Kidney (tissue), 14 donors: ENCODE results near the gene LRRC1. TPM values are rescaled to one million over a fixed set of nuclear protein-coding genes. Genes with fewer than 3 reads are reported as not detected.
A peak's percentile ranks its signal among the peaks of the same experiment; 100 is the strongest.

Experiments used
- DNase-seq, 5 donors: peaks; one replicate each; pipeline ENCODE4 v3.0.0-alpha.2; 2013 to 2020
- FAIRE-seq: peaks from 2 replicates; lab custom pipeline; 2012; peaks lifted over from hg19 to GRCh38; lab: Jason Lieb, UNC
- H3K27ac ChIP-seq, 2 donors: one replicate each; pipeline ENCODE4 v1.7.0; 2013; ENCODE audit warnings: low read depth in 2 of 2, low read length in 2 of 2, inconsistent platforms in 1 of 2
- H3K27me3 ChIP-seq: one replicate; pipeline ENCODE4 v1.7.1; 2013; ENCODE audit warnings: low read length, inconsistent platforms; ENCODE audit not compliant: control insufficient read depth, insufficient read depth
- H3K36me3 ChIP-seq, 3 donors: one replicate each; pipeline versions ENCODE4 v1.7.0 to v1.7.1; 2013; ENCODE audit warnings: low read length in 3 of 3, control low read depth in 1 of 3, inconsistent platforms in 1 of 3; ENCODE audit not compliant: insufficient read depth in 3 of 3, control insufficient read depth in 2 of 3
- H3K4me1 ChIP-seq, 3 donors: one replicate each; pipeline versions ENCODE4 v1.7.0 to v1.7.1; 2013; ENCODE audit warnings: low read length in 3 of 3, inconsistent platforms in 1 of 3, low read depth in 1 of 3; ENCODE audit not compliant: control insufficient read depth in 2 of 3, insufficient read depth in 2 of 3
- H3K4me3 ChIP-seq, 3 donors: one replicate each; pipeline versions ENCODE4 v1.7.0 to v1.8.1; 2013; ENCODE audit warnings: low read length in 3 of 3, control low read depth in 1 of 3, inconsistent platforms in 1 of 3
- H3K9ac ChIP-seq, 3 donors: one replicate each; pipeline versions ENCODE4 v1.7.0 to v1.7.1; 2013; ENCODE audit warnings: low read length in 3 of 3, control low read depth in 1 of 3, inconsistent platforms in 1 of 3
- H3K9me3 ChIP-seq, 3 donors: one replicate each; pipeline versions ENCODE4 v1.7.0 to v1.7.1; 2013; ENCODE audit warnings: low read length in 3 of 3, control low read depth in 1 of 3, inconsistent platforms in 1 of 3; ENCODE audit not compliant: control insufficient read depth in 2 of 3, insufficient read depth in 1 of 3
- intact Hi-C: fragments of 100-400 bp; cut with DNase I; formaldehyde crosslinking; loops from one replicate; pipeline ENCODE4 v1.11.1; 2022
- polyA plus RNA-seq: library from polyadenylated mRNA; stranded (reverse); fragments of 350-450 nt; fragmentation: Illumina TruSeq; extraction: RNeasy Lipid Tissue Mini Kit (QIAGEN cat#74804); gene quantifications from one replicate; pipeline ENCODE4 v1.2.3, GENCODE V29; 2014; ENCODE audit warnings: low read depth, low replicate concordance; ENCODE audit not compliant: insufficient read depth
- total RNA-seq: library from RNA; stranded (reverse); fragmentation: NEBNext Ultra II Directional; extraction: Animal tissue kit (Norgen Biotek cat#: 25700); gene quantifications from one replicate; pipeline ENCODE4 v1.2.1, GENCODE V29; 2021
- TF ChIP-seq, protein P1 (sequence below): IDR thresholded peaks from 3 replicates; pipeline ENCODE4 v1.5.1; 2012; ENCODE audit warnings: mild to moderate bottlenecking, moderate library complexity, borderline replicate concordance; ENCODE audit not compliant: insufficient read depth; ENCODE audit errors: extremely low read depth
- donor health status: control.
- donor health status: control.
- donor health status: control.
- donor health status: control.
- donor health status: control.
- donor health status: DM: yes; HTN: yes; CAD: no.
- donor health status: Normal renal cell carcinoma (clear cell type).

The LRRC1 gene
- total and polyA plus RNA-seq, 2 donors from 2014 or later = 7.8 to 12.6 TPM

DNA sequence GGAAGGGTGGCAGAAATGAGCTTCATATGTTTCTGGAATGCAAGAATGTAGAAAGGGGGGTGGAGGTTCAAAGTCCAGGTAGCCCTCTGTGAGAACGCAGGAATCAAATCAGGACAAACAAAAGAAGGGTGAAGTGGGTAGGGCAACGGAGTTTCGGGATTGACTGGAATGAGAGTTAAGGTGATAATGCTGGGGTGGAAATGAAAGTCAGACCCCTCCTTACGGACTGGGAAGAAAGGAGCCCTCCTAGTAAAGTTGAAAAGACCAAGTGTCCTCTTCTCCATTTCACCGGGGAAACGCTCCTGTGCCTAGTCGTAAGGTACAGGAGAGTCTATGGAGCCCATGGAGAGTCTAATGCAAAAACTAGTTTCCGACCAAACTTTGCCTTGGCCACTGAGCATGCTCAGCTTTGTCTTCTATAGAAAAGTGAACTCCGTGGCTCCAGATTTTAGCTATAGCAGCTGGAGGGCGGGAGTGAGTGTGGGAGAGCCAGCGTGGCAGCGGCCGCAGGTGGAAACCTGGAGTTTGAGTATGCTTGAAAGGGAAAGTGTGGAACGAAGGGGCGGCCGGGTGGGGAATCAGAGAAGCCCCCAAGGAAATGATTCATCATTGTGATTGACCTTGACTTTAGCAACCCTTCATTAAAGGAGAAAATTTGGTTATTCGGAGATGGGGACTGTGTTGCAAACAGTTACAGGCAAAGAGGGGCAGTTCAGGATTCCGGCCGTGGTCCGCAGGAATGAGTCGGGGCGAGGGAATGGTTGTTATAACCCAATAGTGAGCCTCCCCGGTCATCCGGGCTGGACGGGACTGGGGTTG, 1.3 kb upstream of the LRRC1 start:
- FAIRE-seq (no peak), DNase-seq (peak; percentile 68 to 94 (median 84))
- peak overlapping the region; percentile 65 to 74 (median 67) for H3K9ac ChIP-seq
- TF ChIP-seq, protein P1, sequence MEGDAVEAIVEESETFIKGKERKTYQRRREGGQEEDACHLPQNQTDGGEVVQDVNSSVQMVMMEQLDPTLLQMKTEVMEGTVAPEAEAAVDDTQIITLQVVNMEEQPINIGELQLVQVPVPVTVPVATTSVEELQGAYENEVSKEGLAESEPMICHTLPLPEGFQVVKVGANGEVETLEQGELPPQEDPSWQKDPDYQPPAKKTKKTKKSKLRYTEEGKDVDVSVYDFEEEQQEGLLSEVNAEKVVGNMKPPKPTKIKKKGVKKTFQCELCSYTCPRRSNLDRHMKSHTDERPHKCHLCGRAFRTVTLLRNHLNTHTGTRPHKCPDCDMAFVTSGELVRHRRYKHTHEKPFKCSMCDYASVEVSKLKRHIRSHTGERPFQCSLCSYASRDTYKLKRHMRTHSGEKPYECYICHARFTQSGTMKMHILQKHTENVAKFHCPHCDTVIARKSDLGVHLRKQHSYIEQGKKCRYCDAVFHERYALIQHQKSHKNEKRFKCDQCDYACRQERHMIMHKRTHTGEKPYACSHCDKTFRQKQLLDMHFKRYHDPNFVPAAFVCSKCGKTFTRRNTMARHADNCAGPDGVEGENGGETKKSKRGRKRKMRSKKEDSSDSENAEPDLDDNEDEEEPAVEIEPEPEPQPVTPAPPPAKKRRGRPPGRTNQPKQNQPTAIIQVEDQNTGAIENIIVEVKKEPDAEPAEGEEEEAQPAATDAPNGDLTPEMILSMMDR = no peak
- H3K27me3 ChIP-seq = no peaks in the 10 kb centered on the region
- peak overlapping the region; percentile 39 to 73 for H3K27ac ChIP-seq
- peaks cover 3% of the 10 kb centered on the region in 3 donors for H3K4me1 ChIP-seq
- H3K4me3 ChIP-seq = peak overlapping the region; percentile 78 to 93 (median 92)
- intact Hi-C loops = no loop called here
- no peaks in the 10 kb centered on the region for H3K9me3 ChIP-seq
- no peaks in the 10 kb centered on the region for H3K36me3 ChIP-seq

DNA sequence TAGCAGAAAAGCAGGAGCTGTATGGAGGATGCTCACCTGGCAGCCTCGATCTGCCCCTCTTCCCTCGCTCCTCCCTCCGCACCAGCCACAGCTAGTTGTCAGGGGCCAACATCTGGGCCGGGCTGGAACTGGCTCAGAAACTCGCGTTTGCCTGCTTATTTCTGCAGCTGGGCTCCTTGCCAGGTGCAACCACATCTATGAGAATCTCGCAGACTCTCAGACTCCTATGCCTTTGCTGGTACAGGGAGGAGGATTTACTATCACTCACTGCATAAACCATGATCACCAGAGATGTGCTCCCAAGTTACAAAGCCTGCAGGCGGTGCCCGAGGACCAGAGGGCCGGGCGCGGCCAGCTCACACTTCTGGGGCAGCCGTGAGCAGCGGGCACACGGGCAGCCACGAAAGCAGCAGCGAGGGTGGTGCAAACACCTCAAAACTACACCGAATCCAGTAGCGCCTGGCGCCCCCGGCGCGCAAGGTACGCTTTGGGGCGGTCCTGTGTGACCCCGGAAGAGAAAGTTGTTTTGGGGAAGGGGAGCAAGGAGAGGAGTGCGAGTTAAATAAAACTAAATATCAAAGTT, 577 bp upstream of the LRRC1 start:
- no peaks in the 10 kb centered on the region for H3K36me3 ChIP-seq
- intact Hi-C loops = no loop called here
- H3K27ac ChIP-seq = peak overlapping the region; percentile 39 to 73
- no peaks in the 10 kb centered on the region for H3K9me3 ChIP-seq
- H3K4me1 ChIP-seq = peaks cover 3% of the 10 kb centered on the region in 3 donors
- peak overlapping the region; percentile 78 to 93 (median 92) for H3K4me3 ChIP-seq
- H3K9ac ChIP-seq = peak overlapping the region; percentile 50 to 74 (median 65)
- H3K27me3 ChIP-seq = no peaks in the 10 kb centered on the region
- DNase-seq (peak; percentile 66 to 86 (median 84)), FAIRE-seq (no peak)
- TF ChIP-seq, protein P1 = peak; percentile 39

DNA sequence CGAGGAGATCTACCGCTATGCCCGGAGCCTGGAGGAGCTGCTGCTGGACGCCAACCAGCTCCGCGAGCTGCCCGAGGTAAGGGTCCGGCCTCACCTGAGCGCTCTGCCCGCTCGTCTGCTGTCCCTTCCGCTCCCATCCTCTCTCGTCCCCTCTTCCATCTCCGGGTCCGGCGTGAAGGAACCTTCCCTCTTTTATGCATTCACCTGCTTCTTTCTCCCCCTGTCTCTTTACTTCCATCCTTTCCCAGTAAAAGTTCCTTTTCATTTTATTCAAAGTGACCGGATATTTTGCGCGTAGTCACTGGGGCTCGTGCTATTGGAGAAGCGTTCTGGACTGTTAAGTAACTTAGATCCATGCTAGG, 516 bp downstream of the LRRC1 start:
- H3K27me3 ChIP-seq = no peaks in the 10 kb centered on the region
- peak overlapping the region; percentile 83 to 92 (median 88) for H3K4me3 ChIP-seq
- no peaks in the 10 kb centered on the region for H3K36me3 ChIP-seq
- intact Hi-C loops = no loop called here
- peak overlapping the region; percentile 71 to 79 (median 76) for H3K9ac ChIP-seq
- FAIRE-seq = no peak
- TF ChIP-seq, protein P1 = no peak
- peak overlapping the region; percentile 52 to 73 for H3K27ac ChIP-seq
- no peak for DNase-seq
- no peaks in the 10 kb centered on the region for H3K9me3 ChIP-seq
- peaks cover 3% of the 10 kb centered on the region in 3 donors for H3K4me1 ChIP-seq
